HG02759 (cell line): Measurements from ENCODE around the gene TSBP1.
"Not testable (repeated sequence)": the region's sequence is repeated elsewhere in the genome, so short reads cannot be mapped to it uniquely, and the experiment has no call there.

Experiments
- ATAC-seq: cut with Tn5 transposase; IDR thresholded peaks from one replicate; pipeline ENCODE4 v1.9.1; 2021; ENCODE audit warnings: mild to moderate bottlenecking, moderate library complexity; ENCODE audit not compliant: unreplicated experiment

Gene TSBP1

DNA sequence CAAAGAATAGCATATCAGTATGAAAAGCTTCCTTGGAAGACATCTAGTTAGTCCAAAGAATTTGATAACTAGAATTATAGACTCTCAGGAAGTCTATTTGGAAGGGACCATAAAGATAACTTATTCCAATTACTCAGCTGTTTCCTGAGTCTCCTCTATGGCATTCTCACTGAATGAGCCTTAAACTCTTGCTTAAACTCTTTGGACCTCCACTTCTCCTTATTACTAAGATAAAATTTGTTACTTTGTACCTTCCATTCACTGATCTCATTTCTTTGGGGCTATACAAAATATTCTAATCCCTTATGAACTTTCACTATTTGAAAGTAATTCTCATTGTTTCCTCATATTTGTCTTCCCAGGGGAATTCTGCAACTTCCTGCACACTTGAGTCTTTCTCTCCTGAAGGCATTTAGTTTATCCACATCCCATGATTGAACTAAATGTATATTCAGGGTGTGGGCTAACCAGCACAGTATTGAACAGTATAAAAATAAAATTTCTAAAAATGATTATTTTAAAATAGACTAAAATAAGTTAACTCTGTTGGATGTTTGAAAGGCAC, 80.7 kb downstream of the TSBP1 start:
- no peak for ATAC-seq

DNA sequence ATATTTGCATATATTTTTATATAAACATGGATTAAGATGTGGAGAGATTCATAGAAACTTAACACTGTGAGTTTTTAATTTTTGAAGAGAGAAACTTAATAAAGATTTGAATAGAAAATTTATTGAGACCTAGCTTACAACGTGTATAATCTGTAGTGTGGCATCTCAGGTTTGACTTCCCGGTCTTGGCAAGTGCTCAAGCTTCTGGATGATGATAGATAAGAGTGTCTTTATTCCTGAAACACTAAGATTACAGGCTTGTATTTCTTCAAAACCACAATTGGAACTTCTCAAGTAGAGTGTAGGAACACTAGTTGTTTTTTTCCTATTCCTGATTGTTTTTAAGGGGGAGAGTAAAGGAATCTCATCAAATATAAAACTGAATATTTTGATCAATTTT, 83.3 kb downstream of the TSBP1 start:
- ATAC-seq, result no peak

DNA sequence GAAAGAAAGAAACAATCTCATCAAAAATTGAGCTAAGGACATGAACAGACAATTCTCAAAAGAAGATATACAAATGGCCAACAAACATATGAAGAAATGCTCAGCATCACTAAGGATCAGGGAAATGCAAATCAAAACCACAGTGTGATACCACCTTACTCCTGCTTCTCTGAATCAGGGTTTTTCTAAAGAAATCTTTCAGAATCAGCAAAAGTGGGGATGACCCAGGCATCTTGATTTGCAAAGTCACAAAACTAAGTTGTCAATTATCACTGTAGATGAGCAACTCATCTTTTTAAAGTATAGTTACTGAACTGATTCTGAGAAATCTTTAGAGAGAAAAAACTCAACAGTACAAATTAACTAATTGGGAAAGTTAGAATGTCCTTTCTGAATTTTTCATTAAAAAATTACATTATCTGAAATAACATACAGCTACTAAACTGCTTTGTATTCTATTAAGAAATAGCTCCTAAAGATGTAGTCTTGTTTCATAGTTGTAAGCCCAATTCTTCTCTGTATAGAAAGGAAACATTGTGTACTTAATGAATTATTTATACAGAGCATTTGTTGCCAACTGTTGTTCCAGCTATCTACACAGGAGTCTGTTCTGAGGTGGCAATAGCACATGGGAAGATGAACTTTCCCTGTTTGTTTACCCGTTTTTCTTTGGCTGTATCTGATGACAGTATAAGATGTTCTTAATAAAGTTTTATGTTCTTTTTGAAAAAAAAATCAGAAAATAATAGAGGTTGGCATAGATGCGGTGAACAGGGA, 97.7 kb downstream of the TSBP1 start:
- ATAC-seq, result not testable (repeated sequence)

DNA sequence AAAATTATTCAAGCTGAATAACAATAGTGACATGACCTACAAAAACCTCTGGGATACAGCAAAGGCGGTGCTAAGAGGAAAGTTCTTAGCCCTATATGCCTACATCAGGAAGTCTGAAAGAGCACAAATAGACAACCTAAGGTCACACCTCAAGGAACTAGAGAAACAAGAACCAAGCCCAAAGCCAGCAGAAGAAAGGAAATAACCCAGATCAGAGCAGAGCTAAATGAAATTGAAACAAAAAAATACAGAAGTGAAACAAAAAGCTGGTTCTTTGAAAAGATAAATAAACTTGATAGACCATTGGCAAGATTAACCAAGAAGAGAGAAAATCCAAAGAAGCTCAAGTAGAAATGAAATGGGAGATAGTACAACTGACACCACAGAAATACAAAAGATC, 100.3 kb downstream of the TSBP1 start:
- no peak for ATAC-seq

DNA sequence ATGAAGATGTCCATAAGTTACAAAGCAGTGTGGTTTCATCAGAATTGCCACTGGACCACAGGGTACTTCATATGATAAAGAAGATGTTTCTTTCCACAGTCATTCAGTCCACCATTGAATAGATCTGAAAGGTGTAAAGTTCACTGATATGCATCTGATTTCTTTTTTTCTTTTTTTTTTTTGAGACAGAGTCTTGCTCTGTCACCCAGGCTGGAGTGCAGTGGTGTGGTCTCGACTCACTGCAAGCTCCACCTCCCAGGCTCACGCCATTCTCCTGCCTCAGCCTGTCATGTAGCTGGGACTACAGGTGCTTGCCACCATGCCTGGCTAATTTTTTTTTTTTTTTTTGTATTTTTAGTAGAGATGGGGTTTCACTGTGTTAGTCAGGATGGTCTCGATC, 103.2 kb downstream of the TSBP1 start:
- peak; percentile 44 for ATAC-seq

DNA sequence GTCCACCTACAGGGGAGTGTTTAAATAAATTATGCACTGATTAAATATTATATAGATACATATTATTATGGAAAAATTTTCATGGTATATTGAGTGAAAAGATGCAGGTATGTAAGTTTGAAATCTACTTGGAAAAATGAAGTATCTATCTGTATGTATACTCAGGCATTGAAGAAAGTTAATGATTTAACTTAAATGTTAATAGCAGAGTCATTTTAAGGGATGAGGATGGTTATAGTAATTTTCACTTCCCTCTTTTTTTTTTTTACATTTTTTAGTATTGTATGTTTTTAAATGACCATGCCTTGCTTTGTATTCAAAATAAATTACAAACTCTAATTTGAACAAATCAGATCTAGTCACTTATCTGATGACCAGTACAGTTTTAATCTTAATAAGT, 104.7 kb downstream of the TSBP1 start:
- ATAC-seq, result no peak

DNA sequence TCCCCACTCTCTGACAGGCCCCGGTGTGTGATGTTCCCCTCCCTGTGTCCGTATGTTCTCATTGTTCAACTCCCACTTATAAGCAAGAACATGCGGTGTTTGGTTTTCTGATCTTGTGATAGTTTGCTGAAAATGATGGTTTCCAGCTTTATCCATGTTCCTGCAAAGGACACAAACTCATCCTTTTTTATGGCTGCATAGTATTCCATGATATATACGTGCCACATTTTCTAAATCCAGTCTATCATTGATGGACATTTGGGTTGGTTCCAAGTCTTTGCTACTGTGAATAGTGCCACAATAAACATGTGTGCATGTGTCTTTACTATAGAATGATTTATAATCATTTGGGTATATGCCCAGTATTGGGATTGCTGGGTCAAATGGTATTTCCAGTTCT, 114.4 kb downstream of the TSBP1 start:
- not testable (repeated sequence) for ATAC-seq

DNA sequence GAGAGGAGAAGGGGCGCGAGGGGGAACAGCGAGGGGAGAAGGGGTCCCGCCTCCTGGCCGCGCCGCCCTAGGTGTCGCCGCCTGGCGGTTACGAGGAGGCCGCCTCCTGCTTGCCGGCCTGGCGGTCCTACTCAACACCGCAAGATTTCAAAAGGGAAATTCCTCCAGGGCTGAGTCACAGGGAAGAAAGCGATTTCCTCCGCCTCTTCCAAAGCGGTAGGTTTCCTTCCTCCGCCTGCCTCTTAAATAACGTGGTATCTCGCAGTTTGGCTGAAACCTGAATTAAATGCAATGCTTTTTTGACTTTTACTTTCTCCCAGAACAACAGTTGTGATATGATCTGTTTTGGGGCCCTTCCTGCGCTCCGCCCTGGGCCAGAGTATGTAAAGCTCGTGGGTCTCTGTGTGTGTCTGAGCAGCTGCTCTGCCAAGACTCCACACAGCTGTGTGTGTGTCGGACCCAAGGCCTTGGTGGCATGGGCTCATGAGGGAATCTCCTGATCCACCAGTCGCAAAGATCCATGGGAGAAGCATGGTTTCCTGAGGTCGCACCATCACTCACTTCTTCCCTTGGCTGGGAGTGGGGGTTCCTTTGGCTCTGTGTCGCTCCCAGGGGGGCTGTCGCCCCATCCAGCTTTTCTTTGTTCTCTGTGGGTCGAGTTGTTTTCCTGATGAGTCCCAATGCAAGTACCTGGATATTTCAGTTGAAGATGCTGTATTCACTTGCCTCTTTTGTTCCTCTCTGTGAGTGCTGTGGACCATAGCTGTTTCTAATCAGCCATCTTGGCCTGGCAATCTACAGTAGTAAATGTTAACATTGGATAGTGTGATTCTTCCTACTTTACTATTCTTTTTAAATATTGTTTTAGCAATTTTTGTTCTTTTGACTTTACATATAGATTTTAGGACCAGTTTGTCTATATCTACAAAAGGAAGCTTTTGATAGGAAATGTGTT, 116.2 kb downstream of the TSBP1 start:
- ATAC-seq, result peak; percentile 61

DNA sequence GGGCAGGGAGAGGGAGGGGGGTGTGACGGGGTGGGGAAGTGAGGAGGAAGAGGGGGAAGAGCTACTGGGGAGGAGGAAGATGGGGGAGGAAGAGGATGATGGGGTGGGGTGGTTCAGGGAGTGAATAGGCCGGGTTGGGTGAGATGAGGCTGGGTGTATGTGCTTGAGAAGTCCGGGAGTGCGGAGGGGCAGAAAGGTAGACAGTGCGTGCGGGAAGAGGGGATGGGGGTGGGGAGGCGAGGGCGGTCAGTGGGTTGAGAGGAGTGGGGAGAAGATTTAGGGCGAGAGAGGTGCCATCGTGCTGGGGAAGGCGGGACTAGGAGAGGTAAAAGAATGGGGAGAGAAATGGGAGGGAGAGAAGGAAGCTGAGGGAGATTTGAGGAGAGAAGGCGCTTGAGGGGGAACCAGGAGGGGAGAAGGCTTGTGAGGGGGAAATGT, 116.9 kb downstream of the TSBP1 start:
- no peak for ATAC-seq

DNA sequence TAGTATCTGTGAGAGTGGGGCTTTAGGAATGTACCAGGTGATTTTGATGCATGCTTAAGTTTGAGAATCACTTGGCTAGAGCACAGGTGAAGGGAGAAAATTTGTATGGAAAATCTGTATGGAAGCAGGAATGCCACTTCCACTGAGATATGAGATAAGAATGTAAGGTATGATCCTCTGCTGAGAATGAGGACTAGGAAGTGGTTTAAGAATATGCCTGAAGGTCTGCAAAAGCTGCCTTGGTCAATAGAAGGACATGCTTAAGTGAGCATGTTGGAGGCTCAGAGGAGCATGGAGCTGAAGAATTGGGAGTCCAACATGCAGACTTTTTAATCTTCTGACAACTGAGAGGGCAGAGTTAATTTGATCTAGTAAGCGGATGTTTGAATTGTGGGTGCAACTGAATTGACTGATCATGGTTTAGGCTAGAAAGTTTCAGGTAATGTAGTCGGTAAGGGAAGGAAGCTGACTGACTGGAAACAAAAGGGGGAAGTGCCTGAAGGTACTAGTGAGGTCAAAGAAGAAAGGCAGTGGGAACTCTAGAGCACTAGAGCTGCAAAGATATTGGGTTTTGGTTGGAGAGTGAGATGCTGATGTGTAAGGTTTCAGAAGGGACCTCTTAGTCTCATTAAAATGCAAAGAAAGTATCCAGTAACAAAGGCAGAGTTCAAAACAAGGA, 119.2 kb downstream of the TSBP1 start:
- ATAC-seq, result no peak

DNA sequence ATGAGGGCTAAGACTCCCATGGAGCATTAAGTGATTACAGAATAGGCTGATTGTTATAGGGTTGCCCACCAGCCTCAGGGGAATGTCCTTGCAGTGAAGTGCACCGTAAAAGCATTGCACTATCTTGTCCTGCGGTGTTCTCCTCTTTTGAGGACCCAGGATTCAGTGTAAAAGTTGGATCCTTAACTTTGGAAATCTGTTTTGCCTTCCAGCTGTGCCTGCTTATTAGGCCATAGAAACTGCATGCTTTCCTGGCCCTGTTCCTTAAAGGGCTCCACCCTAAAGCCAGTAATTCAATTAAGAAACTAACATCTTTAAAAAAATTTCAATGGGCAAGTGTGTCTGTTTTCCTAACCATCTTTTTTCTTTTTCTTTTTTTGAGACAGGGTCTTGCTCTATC, 122.4 kb downstream of the TSBP1 start:
- no peak for ATAC-seq

DNA sequence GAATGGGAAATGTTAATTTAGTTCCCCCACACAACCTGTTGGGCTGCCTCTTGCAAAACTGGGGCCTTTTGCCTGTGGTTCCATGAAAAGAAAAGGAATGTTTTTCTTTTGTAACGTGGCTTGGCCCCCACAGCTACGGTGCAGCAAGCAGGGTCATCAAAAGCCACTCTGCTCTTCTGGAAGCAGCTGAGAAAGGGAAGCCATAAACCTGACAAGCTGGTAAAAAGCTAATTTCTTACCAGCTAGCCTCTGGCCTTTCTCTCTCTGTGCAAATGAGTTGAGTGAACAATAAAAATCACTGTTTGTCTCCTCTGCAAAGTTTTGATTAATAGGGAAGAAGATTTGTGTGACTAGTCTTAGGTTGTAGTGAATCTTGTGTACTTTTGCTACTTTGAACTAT, 124.3 kb downstream of the TSBP1 start:
- no peak for ATAC-seq

DNA sequence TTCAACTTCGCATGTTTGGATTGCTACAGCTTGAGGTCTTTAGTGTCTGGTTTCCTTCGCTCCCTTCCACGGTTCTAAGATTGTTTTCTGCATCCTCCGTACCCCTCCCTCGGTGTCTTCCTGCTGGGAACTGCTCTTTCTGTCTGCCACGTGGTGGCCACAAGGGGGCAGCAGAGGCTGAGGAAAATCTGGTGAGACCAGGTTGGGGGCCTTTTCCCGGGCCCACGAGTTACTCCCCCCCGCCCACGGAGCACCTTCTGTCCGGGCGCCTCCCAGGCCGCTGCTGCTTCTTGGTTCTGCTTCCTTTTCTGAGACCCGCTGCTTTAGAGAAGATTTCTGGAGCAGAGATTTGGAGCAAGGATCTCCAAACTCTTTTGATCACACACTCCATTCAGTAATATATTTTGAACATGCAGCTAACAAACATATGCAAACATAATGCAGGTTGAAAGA, 126.7 kb downstream of the TSBP1 start:
- peak; percentile 44 for ATAC-seq

DNA sequence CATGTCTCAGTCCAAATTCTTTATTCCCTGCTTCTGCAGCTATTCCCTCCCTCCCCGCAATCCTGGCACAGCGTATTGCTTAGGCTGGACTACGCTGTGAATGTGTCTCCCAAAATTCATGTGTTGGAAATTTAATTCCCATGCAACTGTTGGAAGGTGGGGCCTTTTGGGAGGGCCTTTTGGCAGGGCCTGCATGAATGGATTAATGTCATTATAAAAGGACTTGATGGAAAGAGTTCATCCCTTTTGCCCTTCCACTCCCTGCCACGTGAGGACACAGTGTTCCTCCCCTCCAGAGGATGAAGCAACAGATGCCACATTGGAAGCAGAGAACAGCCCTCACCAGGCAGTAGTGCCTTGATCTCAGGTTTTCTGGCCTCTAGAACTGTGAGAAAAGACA, 127.4 kb downstream of the TSBP1 start:
- no peak for ATAC-seq
